ENCODE measurements around the gene ZSWIM5. TPM values are rescaled to one million over a fixed set of nuclear protein-coding genes. Genes with fewer than 3 reads are reported as not detected.
"Not testable (repeated sequence)": the region's sequence is repeated elsewhere in the genome, so short reads cannot be mapped to it uniquely, and the experiment has no call there.

The ZSWIM5 gene
- total RNA-seq, 1 experiment from 2014 or later = 0.56 TPM

DNA sequence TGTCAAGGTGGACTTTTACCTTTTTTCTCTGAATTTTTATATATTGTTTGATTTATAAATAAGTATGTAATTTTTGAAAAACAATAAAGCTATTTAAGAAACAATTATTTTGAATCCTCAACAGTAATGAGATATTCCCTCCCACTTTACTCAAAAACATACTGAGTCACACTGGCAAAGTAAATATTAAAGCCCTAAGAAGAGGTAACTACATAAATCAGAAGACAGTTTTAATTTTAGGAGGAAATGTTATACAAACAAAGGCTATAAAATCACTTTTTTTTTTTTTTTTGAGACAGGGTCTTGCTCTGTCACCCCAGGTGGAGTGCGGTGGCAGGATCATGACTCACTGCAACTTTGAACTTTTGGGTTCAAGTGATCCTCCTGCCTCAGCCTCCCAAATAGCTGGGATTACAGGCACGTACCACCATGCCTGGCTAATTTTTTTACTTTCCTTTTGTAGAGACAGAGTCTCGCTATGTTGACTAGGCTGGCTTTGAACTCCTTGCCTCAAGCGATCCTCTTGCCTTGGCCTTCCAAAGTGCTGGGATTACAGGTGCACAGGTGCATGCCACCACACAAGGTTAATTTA, 36.2 kb downstream of the ZSWIM5 start:
- H3K36me3 ChIP-seq = no peaks in the 10 kb centered on the region
- H3K27me3 ChIP-seq = peaks cover 4% of the 10 kb centered on the region
- H3K4me3 ChIP-seq = no peak overlapping the region
- no peak for DNase-seq
- H3K9me3 ChIP-seq = no peaks in the 10 kb centered on the region

DNA sequence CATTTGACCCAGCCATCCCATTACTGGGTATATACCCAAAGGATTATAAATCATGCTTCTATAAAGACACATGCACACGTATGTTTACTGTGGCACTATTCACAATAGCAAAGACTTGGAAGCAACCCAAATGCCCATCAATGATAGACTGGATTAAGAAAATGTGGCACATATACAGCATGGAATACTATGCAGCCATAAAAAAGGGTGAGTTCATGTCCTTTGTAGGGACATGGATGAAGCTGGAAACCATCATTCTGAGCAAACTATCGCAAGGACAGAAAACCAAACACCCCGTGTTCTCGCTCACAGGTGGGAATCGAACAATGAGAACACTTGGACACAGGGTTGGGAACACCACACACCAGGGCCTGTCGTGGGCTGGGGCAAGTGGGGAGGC, 38.5 kb downstream of the ZSWIM5 start:
- not testable (repeated sequence) for H3K9me3 ChIP-seq, H3K36me3 ChIP-seq, H3K4me3 ChIP-seq, DNase-seq, H3K27me3 ChIP-seq

DNA sequence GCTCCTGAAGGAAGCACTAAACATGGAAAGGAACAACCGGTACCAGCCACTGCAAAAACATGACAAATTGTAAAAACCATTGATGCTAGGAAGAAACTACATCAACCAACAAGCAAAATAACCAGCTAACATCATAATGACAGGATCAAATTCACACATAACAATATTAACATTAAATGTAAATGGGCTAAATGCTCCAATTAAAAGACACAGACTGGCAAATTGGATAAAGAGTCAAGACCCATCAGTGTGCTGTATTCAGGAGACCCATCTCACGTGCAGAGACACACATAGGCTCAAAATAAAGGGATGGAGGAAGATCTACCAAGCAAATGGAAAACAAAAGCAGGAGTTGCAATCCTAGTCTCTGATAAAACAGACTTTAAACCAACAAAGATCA, 42.1 kb downstream of the ZSWIM5 start:
- not testable (repeated sequence) for H3K9me3 ChIP-seq, H3K36me3 ChIP-seq, H3K4me3 ChIP-seq, H3K27me3 ChIP-seq, DNase-seq

DNA sequence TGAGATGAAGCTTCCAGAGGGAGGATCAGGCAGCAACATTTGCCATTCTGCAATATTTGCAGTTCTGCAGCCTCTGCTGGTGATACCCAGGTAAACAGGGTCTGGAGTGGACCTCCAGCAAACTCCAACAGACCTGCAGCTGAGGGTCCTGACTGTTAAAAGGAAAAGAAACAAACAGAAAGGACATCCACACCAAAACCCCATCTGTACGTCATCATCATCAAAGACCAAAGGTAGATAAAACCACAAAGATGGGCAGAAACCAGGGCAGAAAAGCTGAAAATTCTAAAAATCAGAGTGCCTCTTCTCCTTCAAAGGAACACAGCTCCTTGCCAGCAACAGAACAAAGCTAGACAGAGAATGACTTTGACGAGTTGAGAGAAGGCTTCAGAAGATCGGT, 43.3 kb downstream of the ZSWIM5 start:
- not testable (repeated sequence) for DNase-seq, H3K36me3 ChIP-seq, H3K9me3 ChIP-seq, H3K4me3 ChIP-seq, H3K27me3 ChIP-seq

DNA sequence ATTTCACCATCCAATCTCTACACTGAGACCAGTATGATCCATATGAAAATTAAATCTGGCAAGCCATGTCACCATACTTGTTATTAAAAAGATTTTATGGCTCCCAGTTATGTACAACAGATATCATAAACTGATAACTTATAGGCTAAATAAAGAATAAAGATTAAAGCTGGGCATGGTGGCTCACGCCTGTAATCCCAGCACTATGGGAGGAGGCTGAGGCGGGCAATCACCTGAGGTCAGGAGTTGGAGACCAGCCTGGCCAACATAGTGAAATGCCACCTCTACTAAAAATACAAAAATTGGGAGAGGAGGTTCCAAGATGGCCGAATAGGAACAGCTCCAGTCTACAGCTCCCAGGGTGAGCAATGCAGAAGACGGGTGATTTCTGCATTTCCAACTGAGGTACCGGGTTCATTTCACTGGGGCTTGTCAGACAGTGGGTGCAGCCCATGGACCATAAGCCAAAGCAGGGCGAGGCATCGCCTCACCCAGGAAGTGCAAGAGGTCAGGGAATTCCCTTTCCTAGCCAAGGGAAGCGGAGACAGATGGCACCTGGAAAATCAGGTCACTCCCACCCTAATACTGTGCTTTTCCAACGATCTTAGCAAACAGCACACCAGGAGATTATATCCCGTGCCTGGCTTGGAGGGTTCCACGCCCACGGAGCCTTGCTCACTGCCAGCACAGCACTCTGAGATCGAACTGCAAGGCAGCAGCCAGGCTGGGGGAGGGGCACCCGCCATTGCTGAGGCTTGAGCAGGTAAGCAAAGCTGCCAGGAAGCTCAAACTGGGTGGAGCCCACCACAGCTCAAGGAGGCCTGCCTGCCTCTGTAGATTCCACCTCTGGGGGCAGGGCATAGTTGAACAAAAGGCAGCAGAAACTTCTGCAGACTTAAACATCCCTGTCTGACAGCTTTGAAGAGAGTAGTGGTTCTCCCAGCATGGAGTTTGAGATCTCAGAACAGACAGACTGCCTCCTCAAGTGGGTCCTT, 44.1 kb downstream of the ZSWIM5 start:
- H3K4me3 ChIP-seq, H3K36me3 ChIP-seq, H3K9me3 ChIP-seq, DNase-seq, H3K27me3 ChIP-seq: not testable (repeated sequence)

DNA sequence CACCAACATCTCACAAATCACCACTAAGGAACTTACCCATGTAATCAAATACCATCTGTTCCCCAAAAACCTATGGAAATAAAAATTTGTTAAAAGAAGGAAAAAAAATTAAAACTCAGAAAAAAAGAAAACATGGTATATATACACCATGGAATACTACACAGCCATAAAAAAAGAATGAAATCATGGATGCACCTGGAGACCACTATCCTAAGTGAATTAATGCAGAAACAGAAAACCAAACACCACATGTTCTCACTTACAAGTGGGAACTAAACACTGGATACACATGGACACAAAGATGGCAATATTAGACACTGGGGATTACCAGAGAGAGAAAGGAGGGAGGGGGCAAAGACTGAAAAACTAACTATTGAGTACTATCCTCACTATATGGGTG, 50.4 kb downstream of the ZSWIM5 start:
- no peak for DNase-seq
- Histone ChIP-seq H3K36me3 (no peaks in the 10 kb centered on the region), H3K9me3 (no peaks in the 10 kb centered on the region), H3K4me3 (no peak overlapping the region), H3K27me3 (no peaks in the 10 kb centered on the region)

DNA sequence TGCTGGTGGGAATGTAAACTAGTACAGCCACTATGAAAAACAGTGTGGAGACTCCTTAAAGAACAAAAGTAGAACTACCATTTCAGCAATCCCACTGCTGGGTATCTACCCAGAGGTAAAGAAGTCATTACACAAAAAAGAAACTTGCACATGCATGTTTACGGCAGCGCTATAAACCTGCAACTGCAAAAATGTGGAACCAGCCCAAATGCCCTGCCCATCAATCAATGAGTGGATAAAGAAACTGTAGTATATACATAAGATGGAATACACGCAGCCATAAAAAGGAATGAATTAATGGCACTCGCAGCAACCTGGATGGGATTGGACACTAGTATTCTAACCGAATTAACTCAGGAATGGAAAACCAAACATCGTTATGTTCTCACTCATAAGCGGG, 51.0 kb downstream of the ZSWIM5 start:
- H3K36me3 ChIP-seq = no peaks in the 10 kb centered on the region
- H3K4me3 ChIP-seq = no peak overlapping the region
- no peaks in the 10 kb centered on the region for H3K9me3 ChIP-seq
- H3K27me3 ChIP-seq = no peaks in the 10 kb centered on the region
- no peak for DNase-seq

DNA sequence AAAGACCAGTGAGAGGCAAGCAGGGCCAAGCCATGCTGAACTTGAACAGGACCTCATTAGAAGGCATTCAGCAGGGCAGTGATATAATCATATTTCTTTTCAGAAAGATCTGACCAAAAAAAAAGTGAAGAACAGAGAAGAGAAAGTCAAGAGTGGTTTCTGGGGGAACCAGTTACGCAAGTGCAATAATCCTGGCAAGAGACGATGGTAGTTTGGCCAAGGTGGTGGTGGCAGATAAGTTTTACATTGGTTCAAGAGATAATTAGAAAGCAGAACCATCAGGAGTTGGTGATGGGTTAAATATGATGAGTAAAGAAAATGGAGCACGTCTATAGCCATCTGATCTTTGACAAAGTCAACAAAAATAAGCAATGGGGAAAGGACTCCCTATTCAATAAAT, 54.3 kb downstream of the ZSWIM5 start:
- Histone ChIP-seq H3K27me3 (no peaks in the 10 kb centered on the region), H3K9me3 (no peaks in the 10 kb centered on the region), H3K4me3 (no peak overlapping the region), H3K36me3 (no peaks in the 10 kb centered on the region)
- no peak for DNase-seq

DNA sequence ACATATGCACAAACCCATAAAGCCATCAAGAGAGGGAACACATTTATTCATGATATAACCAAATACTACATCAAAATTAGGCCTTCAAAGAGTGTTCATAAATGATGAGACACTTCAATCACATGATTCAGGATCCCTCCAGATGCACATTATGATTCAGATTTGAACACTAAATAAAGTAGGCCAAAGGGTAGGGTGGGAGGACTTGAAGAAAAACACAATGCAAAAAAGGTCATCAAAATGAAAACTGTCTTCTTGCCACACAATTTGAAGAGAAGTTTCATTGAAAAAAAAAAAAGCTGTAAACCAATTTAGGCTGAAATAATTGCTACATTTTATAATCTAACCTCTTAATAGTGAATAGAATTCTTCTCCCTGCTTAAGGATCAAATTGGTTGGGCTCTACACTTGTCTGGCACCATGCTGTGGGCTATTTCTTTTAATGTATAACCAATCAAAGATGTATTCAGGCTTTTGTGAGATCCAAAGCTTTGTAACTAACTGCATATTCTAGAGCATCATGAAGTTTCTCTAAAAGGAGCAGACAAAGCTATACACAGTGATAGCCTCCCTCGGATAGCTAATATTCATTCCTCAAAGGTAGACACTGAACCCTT, 58.1 kb downstream of the ZSWIM5 start:
- no peaks in the 10 kb centered on the region for H3K9me3 ChIP-seq
- H3K27me3 ChIP-seq = no peaks in the 10 kb centered on the region; the same call in 1 of the 2 replicates
- DNase-seq = no peak
- no peak overlapping the region for H3K4me3 ChIP-seq
- no peaks in the 10 kb centered on the region for H3K36me3 ChIP-seq

DNA sequence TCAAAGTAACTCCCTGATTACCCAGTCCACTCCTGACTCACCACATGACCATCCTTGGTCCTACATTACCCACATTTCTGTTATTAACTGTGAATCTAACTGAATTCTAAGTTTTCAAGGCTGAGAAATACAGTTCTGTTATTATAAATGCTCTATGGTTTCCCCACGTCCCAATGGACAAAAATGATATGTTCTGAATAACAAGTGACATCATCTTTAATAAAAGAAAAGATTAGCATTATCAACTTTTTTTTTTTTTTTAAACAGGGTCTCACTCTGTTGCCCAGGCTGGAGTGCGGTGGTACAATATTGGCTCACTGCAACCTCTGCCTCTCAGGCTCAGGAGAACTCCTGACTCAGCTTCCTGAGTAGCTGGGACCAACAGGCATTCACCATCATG, 59.6 kb downstream of the ZSWIM5 start:
- no peak for DNase-seq
- Histone ChIP-seq H3K36me3 (no peaks in the 10 kb centered on the region), H3K27me3 (no peaks in the 10 kb centered on the region; the same call in 1 of the 2 replicates), H3K4me3 (no peak overlapping the region), H3K9me3 (no peaks in the 10 kb centered on the region)

DNA sequence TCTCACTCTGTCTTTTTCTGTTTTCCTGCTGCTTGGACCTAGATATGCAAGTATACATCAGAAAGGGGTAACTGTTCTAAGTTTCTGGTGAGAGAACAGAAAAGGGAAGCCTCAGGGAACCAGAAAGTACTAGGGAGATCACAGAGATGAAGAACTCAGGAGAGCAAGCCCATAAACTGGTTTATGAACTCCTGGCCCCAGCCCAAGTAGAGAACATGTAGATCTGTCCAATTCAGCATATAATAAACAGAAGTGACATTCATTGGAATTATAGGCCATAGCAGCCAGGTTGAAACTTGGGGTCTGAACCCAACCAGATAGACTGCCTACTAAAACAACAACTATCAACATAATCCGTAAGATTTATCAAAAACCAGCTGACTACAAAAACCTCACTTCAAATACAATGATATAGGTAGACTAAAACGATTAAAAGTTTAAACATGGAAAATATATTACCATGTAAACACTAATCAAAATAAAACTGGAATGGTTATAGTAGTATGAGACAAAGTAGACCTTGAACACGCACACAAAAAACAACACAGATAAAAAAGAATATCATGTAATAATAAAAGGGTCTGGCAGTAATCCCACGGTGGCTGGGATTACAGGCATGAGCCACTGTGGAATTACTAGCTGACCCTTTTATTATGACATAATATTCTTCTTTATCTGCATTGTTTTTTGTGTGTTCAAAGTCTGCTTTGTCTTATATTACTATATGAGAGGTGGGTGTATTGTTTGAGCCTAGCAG, 65.0 kb downstream of the ZSWIM5 start:
- Histone ChIP-seq H3K27me3 (no peaks in the 10 kb centered on the region; the same call in 1 of the 2 replicates), H3K9me3 (no peaks in the 10 kb centered on the region), H3K36me3 (no peaks in the 10 kb centered on the region), H3K4me3 (no peak overlapping the region)
- DNase-seq = no peak

DNA sequence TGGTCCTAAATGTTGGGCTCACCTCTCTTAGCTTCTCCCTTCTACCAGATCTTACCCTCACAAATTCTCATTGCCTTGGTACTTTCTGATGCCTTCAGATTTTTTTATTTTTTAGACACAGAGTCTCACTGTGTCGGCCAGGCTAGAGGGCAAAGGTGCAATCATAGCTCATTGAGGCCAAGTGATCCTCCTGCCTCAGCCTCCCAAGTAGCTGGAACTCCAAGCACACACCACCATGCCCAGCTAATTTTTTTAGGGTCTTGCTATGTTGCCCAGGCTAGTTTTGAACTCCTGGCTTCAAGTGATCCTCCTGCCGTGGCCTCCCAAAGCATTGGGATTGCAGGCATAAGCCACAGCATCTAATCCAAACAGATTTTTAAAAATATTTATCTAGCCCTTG, 69.4 kb downstream of the ZSWIM5 start:
- DNase-seq = no peak
- no peaks in the 10 kb centered on the region for H3K27me3 ChIP-seq

DNA sequence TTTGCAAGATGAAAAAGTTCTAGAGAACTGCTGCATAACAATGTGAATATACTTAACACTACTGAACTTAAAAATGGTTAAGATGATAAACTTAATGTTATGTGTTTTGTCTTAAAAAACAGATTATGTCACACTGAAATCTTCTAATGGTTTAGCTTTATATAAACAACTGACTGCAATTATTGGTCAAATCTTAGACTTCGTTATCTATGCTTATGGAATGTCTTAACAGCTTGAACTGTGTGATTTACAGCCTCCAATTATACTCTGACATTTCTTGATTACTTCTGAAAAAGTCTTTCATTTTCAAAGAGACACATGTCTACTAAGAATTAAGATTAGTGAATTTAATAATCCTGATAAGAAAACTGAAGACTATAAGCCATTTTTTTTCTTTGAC, 71.1 kb downstream of the ZSWIM5 start:
- Histone ChIP-seq H3K36me3 (no peaks in the 10 kb centered on the region), H3K4me3 (no peak overlapping the region), H3K9me3 (no peaks in the 10 kb centered on the region), H3K27me3 (no peaks in the 10 kb centered on the region)
- DNase-seq = no peak

More for the DNA sequence above, 69.4 kb downstream of the ZSWIM5 start:
- Histone ChIP-seq H3K4me3 (no peak overlapping the region), H3K9me3 (no peaks in the 10 kb centered on the region), H3K36me3 (no peaks in the 10 kb centered on the region)

DNA sequence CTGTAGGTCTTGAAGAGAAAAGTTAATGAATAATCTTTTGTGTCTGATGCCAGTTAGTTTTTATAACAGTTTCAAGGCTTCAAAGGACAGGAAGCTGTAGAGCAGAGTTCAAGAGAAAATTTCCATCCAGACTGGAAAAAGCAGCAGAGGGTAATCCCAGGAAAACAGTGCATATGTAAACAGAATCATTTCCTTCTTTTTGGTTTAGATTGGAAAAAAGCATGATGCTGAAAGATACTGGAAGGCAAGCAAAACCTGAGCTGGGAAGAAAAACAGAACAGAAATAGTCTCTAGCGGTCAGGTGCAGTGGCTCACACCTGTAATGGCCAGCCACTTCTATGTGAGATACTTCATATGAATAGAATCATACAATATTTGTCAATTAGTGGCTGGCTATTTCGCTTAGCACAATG, 71.9 kb downstream of the ZSWIM5 start:
- no peak overlapping the region for H3K4me3 ChIP-seq
- DNase-seq = no peak
- H3K36me3 ChIP-seq = no peaks in the 10 kb centered on the region

DNA sequence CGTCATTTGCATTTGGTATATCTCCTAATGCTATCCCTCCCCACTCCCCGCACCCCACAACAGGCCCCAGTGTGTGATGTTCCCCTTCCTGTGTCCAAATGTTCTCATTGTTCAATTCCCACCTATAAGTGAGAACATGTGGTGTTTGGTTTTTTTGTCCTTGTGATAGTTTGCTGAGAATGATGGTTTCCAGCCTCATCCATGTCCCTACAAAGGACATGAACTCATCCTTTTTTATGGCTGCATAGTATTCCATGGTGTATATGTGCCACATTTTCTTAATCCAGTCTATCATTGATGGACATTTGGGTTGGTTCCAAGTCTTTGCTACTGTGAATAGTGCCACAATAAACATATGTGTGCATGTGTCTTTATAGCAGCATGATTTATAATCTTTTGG, 73.7 kb downstream of the ZSWIM5 start:
- not testable (repeated sequence) for H3K4me3 ChIP-seq, H3K36me3 ChIP-seq, DNase-seq, H3K9me3 ChIP-seq, H3K27me3 ChIP-seq

More for the DNA sequence above, 71.9 kb downstream of the ZSWIM5 start:
- H3K27me3 ChIP-seq = no peaks in the 10 kb centered on the region
- H3K9me3 ChIP-seq = no peaks in the 10 kb centered on the region

DNA sequence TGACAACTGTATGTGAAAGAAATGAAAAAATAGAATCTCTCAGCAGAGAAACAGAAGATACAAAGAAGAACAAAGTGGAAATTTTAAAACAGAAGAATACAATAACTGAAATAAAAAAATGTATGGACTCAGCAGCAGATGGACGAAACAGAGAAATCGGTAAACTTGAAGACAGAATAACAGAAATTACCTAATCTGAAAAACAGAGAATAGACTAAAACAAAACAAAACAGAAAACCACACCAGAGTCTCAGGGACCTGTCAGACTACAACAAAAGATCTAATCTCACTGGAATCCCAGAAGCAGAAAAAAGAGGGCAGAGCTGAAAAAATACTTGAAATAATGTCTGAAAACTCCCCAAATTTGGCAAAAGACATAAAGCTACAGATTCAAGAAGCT, 83.0 kb downstream of the ZSWIM5 start:
- no peak for DNase-seq
- no peaks in the 10 kb centered on the region for H3K9me3 ChIP-seq
- no peak overlapping the region for H3K4me3 ChIP-seq
- H3K27me3 ChIP-seq = 0 out of 2 replicates have a peak, but pooled peaks cover 2% of the 10 kb centered on the region
- no peaks in the 10 kb centered on the region for H3K36me3 ChIP-seq

DNA sequence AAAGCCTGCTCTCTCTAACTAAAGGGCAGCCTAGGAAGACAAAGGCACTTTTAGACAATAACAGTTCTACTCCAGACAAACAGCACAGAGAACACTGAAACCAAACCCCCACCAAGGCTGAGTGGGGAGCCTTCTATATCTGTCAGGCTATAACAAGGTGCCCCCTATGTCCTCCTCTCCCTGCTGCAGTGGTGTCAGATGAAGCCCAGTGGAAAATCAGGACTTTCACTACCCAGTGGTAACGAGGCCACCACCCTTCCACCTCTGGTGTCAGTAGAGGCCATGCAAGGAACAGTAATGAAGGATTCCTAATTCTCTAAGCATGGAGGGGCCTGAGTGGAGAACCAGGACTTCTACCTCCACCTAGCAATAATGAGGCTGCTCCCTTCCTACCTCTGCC, 83.7 kb downstream of the ZSWIM5 start:
- Histone ChIP-seq H3K9me3 (no peaks in the 10 kb centered on the region), H3K27me3 (0 out of 2 replicates have a peak, but pooled peaks cover 2% of the 10 kb centered on the region), H3K36me3 (no peaks in the 10 kb centered on the region), H3K4me3 (no peak overlapping the region)
- DNase-seq = no peak

Data from MG63 (cell line).